Measurements from ENCODE around the gene NEK11.

The NEK11 gene

GRCh38 chr3:131218196-131218595, 191.5 kb downstream of the NEK11 start:
- Histone ChIP-seq H3K79me2 (ENCODE audit: insufficient read depth, low read length) (no peaks in the 10 kb centered on the region), H4K20me1 (ENCODE audit: insufficient read depth, low read length, poor library complexity, severe bottlenecking) (no peaks in the 10 kb centered on the region), H3K36me3 (ENCODE audit: insufficient read depth, low read length) (no peaks in the 10 kb centered on the region), H3K4me2 (ENCODE audit: low read depth, low read length, poor library complexity, severe bottlenecking) (no peak overlapping the region), H3K27me3 (ENCODE audit: insufficient read depth, low read length, poor library complexity, severe bottlenecking) (no peaks in the 10 kb centered on the region), H3K9me3 (ENCODE audit: insufficient read depth, low read depth, low read length) (no peaks in the 10 kb centered on the region), H3F3A (ENCODE audit: low read depth) (no peaks in the 10 kb centered on the region), H3K9me2 (replicated peaks; ENCODE audit: low read depth, low read length) (no peaks in the 10 kb centered on the region), H3K4me1 (ENCODE audit: insufficient read depth, low read length, poor library complexity, severe bottlenecking) (peaks cover 26% of the 10 kb centered on the region), H2AFZ (ENCODE audit: low read length) (no peak overlapping the region), H3K9ac (ENCODE audit: low read depth, low read length, poor library complexity, severe bottlenecking) (no peak overlapping the region), H3K4me3 (ENCODE audit: low read length, poor library complexity, severe bottlenecking) (no peak overlapping the region)
- TF ChIP-seq EZH2phosphoT487 (IDR thresholded peaks at IDR 0.05; ENCODE audit: borderline replicate concordance) = no peak
- no peak for TF ChIP-seq CTCF (conservative IDR thresholded peaks at IDR 0.05; ENCODE audit: low read length)

GRCh38 chr3:131221731-131222130, 195.1 kb downstream of the NEK11 start:
- Histone ChIP-seq H3K36me3 (ENCODE audit: insufficient read depth, low read length) (no peaks in the 10 kb centered on the region), H3K9me3 (ENCODE audit: insufficient read depth, low read depth, low read length) (no peaks in the 10 kb centered on the region), H3F3A (ENCODE audit: low read depth) (no peaks in the 10 kb centered on the region), H3K4me1 (ENCODE audit: insufficient read depth, low read length, poor library complexity, severe bottlenecking) (peaks cover 25% of the 10 kb centered on the region), H4K20me1 (ENCODE audit: insufficient read depth, low read length, poor library complexity, severe bottlenecking) (no peaks in the 10 kb centered on the region), H3K9ac (ENCODE audit: low read depth, low read length, poor library complexity, severe bottlenecking) (no peak overlapping the region), H3K4me3 (ENCODE audit: low read length, poor library complexity, severe bottlenecking) (no peak overlapping the region), H3K4me2 (ENCODE audit: low read depth, low read length, poor library complexity, severe bottlenecking) (no peak overlapping the region), H3K79me2 (ENCODE audit: insufficient read depth, low read length) (no peaks in the 10 kb centered on the region), H3K27me3 (ENCODE audit: insufficient read depth, low read length, poor library complexity, severe bottlenecking) (no peaks in the 10 kb centered on the region), H3K9me2 (replicated peaks; ENCODE audit: low read depth, low read length) (no peaks in the 10 kb centered on the region), H2AFZ (ENCODE audit: low read length) (no peak overlapping the region)
- no peak for TF ChIP-seq EZH2phosphoT487 (IDR thresholded peaks at IDR 0.05; ENCODE audit: borderline replicate concordance)
- no peak for TF ChIP-seq CTCF (conservative IDR thresholded peaks at IDR 0.05; ENCODE audit: low read length)

GRCh38 chr3:131222599-131222998, 195.9 kb downstream of the NEK11 start:
- no peak overlapping the region for H3K4me2 ChIP-seq (ENCODE audit: low read depth, low read length, poor library complexity, severe bottlenecking)
- peaks cover 16% of the 10 kb centered on the region for H3K4me1 ChIP-seq (ENCODE audit: insufficient read depth, low read length, poor library complexity, severe bottlenecking)
- TF ChIP-seq CTCF (conservative IDR thresholded peaks at IDR 0.05; ENCODE audit: low read length) (no peak), EZH2phosphoT487 (IDR thresholded peaks at IDR 0.05; ENCODE audit: borderline replicate concordance) (no peak)
- no peaks in the 10 kb centered on the region for H3K27me3 ChIP-seq (ENCODE audit: insufficient read depth, low read length, poor library complexity, severe bottlenecking)
- no peaks in the 10 kb centered on the region for H4K20me1 ChIP-seq (ENCODE audit: insufficient read depth, low read length, poor library complexity, severe bottlenecking)
- H3K9ac ChIP-seq (ENCODE audit: low read depth, low read length, poor library complexity, severe bottlenecking) = no peak overlapping the region
- no peaks in the 10 kb centered on the region for H3K79me2 ChIP-seq (ENCODE audit: insufficient read depth, low read length)
- H3K9me2 ChIP-seq (replicated peaks; ENCODE audit: low read depth, low read length) = no peaks in the 10 kb centered on the region
- H3K4me3 ChIP-seq (ENCODE audit: low read length, poor library complexity, severe bottlenecking) = no peak overlapping the region
- H3F3A ChIP-seq (ENCODE audit: low read depth) = no peaks in the 10 kb centered on the region
- H2AFZ ChIP-seq (ENCODE audit: low read length) = no peak overlapping the region
- no peaks in the 10 kb centered on the region for H3K36me3 ChIP-seq (ENCODE audit: insufficient read depth, low read length)
- H3K9me3 ChIP-seq (ENCODE audit: insufficient read depth, low read depth, low read length) = no peaks in the 10 kb centered on the region

Measured in Loucy (cell line).